Neural progenitor cell (in vitro differentiated cells): ENCODE data around the gene HIVEP1.

Source experiments
- CTCF ChIP-seq: fragments of 200-600 bp; sonication (generic); IDR thresholded peaks from 2 replicates; pipeline ENCODE4 v1.5.1; 2017; ENCODE audit warnings: antibody characterized with exemption, mild to moderate bottlenecking
- EZH2phosphoT487 ChIP-seq: fragments of 200-600 bp; sonication (generic); IDR thresholded peaks from 2 replicates; pipeline ENCODE4 v1.6.1; 2017; ENCODE audit warnings: antibody characterized with exemption

GRCh38 chr6:12009180-12009685, 2.9 kb upstream of the HIVEP1 start:
- TF ChIP-seq CTCF (no peak), EZH2phosphoT487 (no peak)
